Heart right ventricle (tissue), 16 donors: ENCODE results near the gene PEX6. TPM values are rescaled to one million over a fixed set of nuclear protein-coding genes. Genes with fewer than 3 reads are reported as not detected.
"Not testable (repeated sequence)": the region's sequence is repeated elsewhere in the genome, so short reads cannot be mapped to it uniquely, and the experiment has no call there.

Experiments
- ATAC-seq, 8 donors: fragments of 200-7000 bp; cut with Tn5 transposase; one replicate each; pipeline ENCODE4 v1.9.1; 2020; ENCODE audit warnings: mild to moderate bottlenecking in 8 of 8, moderate library complexity in 8 of 8, moderate number of reproducible peaks in 1 of 8
- DNase-seq, 2 donors: peaks; one replicate each; pipeline ENCODE4 v3.0.0-alpha.2; 2020
- H3K27ac ChIP-seq, 10 donors: fragments of 200-600 bp; sonication (generic) in 2 of 10; one replicate each; pipeline versions ENCODE4 v1.5.0 to v1.8.0; 2020 to 2022; ENCODE audit warnings: mild to moderate bottlenecking in 3 of 10
- H3K27me3 ChIP-seq, 7 donors: fragments of 200-600 bp; one replicate each; pipeline ENCODE4 v1.8.0; 2021 to 2022; ENCODE audit warnings: mild to moderate bottlenecking in 2 of 7
- H3K36me3 ChIP-seq, 9 donors: fragments of 200-600 bp; sonication (generic) in 1 of 9; one replicate each; pipeline versions ENCODE4 v1.5.0 to v1.8.0; 2020 to 2022; ENCODE audit warnings: mild to moderate bottlenecking in 2 of 9
- H3K4me1 ChIP-seq, 9 donors: fragments of 200-600 bp; sonication (generic) in 1 of 9; one replicate each; pipeline versions ENCODE4 v1.5.0 to v1.8.0; 2020 to 2022; ENCODE audit warnings: mild to moderate bottlenecking in 4 of 9
- H3K4me3 ChIP-seq, 10 donors: fragments of 200-600 bp; sonication (generic) in 2 of 10; one replicate each; pipeline versions ENCODE4 v1.5.0 to v1.8.0; 2020 to 2022; ENCODE audit warnings: mild to moderate bottlenecking in 7 of 10, moderate library complexity in 2 of 10
- H3K9me3 ChIP-seq, 11 donors: fragments of 200-600 bp in 10 of 11; sonication (generic) in 2 of 11; one replicate each; pipeline versions ENCODE4 v1.5.0 to v1.8.0; 2013 to 2022; ENCODE audit warnings: mild to moderate bottlenecking in 2 of 11, control low read depth in 1 of 11, moderate library complexity in 1 of 11
- CTCF ChIP-seq, 9 donors: fragments of 200-600 bp; sonication (generic) in 2 of 9; IDR thresholded peaks; one replicate each; pipeline versions ENCODE4 v1.5.0 to v1.8.0; 2021 to 2022; ENCODE audit warnings: antibody characterized with exemption in 9 of 9, mild to moderate bottlenecking in 5 of 9, moderate library complexity in 1 of 9
- WGBS, 2 donors: extraction: QIAGEN DNeasy Blood & Tissue Kit; methylation state at CpG; one replicate each; pipeline ENCODE4 v1.1.7; 2013; ENCODE audit warnings: inconsistent platforms in 1 of 2; 5-methylcytosine and 5-hydroxymethylcytosine counted together
- intact Hi-C, 10 donors: fragments of 100-400 bp; cut with DNase I; formaldehyde crosslinking; loops; one replicate each; pipeline versions ENCODE4 v1.11.1 to v1.14.2; 2022
- polyA plus RNA-seq, 2 donors: library from polyadenylated mRNA; stranded (reverse); fragments of 200-250 nt; gene quantifications; one replicate each; pipeline ENCODE4 v1.2.3, GENCODE V29; 2013
- total RNA-seq, 10 donors: library from RNA; stranded (reverse); fragmentation: NEBNext Ultra II Directional in 3 of 10; extraction: Animal tissue kit (Norgen Biotek cat#: 25700) in 3 of 10; gene quantifications; one replicate each; pipeline versions ENCODE4 v1.2.1 to v1.2.4, GENCODE V29; 2021 to 2023
- donor health status: Arrhythmogenic right ventricular cardiomyopathy.
- donor health status: ischemic (EF 13 %, LVEDD 7.1; RV severe dilation, severe dysfunction).
- donor health status: healthy with polysubstance abuse.
- donor health status: DM: no; HTN: yes; CAD: no.
- donor health status: DM: no; HTN: no; CAD: no.
- donor health status: ischemic (EF 25% LVEDD 6.9; RV normal size, moderate dysfunction).
- donor health status: ischemic (EF 25% LVEDD 5.7; RV mildly dilated, moderate dysfunction).
- donor health status: healthy.
- donor health status: DM: yes; HTN: yes; CAD: no.
- donor health status: Ischemic cardiomyopathy.
- donor health status: ischemic (EF 35%, LVEDD 5.7; RV mildly dilated, moderate dysfunction).
- donor health status: nonischemic (EF 11% LVEDD 7.7; RV severe dilation, severe dysfunction).
- donor health status: DM: yes; HTN: yes; CAD: no.
- donor health status: PGD.
- donor health status: ischemic (EF 29% LVEDD 5.4; RV normal size, mild dysfunction).
- donor health status: nonischemic (EF 23%, LVEDD 6.1; RV moderate dilation, normal function).

PEX6 gene
- total and polyA plus RNA-seq, 12 donors, result 9.1 to 32.6 (median 16.6) TPM

DNA sequence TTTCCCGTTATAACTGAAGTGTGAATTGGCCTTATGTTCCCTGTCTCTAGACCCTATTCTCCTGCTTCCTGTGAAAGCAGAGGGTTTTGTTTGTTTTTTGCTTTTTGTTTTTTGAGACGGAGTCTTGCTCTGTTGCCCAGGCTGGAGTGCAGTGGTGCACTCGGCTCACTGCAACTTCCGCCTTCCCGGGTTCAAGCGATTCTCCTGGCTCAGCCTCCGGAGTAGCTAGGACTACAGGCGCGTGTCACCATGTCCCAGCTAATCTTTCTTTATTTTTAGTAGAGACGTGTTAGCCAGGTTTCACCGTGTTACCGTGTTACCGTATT is 19.1 kb downstream of the PEX6 start:
- H3K27me3 ChIP-seq, result peaks cover 0 to 16% (median 0%) of the 10 kb centered on the region in 7 donors
- DNase-seq (no peak), ATAC-seq (peak in 7 of 8 donors; percentile 5 to 51 (median 29))
- WGBS, 2 donors, result 17 to 20% methylated on average over 13 of the region's 13 CpGs
- TF ChIP-seq CTCF (IDR thresholded peaks at IDR 0.05), result no peak
- intact Hi-C loops, result no loop called here
- H3K4me3 ChIP-seq, result peak overlapping the region in 9 of 10 donors; percentile 39 to 64 (median 55)
- H3K36me3 ChIP-seq, result peaks cover 0 to 30% (median 10%) of the 10 kb centered on the region in 9 donors
- H3K27ac ChIP-seq, result peak overlapping the region in 1 of 10 donors; percentile 63
- peaks cover 0 to 18% (median 16%) of the 10 kb centered on the region in 9 donors for H3K4me1 ChIP-seq
- no peaks in the 10 kb centered on the region for H3K9me3 ChIP-seq

DNA sequence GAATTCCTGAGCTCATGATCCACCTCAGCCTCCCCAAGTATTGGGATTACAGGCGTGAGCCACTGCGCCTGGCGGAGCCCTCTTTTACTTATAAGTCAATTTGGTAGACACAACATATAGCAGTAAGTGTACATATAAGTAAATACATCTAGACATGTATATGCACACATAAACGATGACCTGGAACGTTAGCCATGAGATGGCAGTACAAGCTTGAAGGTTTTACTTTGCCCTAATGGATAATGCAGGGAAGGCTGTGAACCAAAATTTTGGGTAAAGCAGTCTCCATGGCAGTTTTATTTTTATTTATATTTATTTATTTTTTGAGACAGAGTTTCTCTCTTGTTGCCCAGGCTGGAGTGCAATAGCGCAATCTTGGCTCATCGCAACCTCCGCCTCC is 20.9 kb downstream of the PEX6 start:
- Histone ChIP-seq H3K4me1 (peaks cover 0 to 18% (median 16%) of the 10 kb centered on the region in 9 donors), H3K9me3 (no peaks in the 10 kb centered on the region), H3K4me3 (no peak overlapping the region), H3K36me3 (peaks cover 0 to 13% (median 0%) of the 10 kb centered on the region in 9 donors), H3K27me3 (peaks cover 0 to 16% (median 0%) of the 10 kb centered on the region in 7 donors), H3K27ac (no peak overlapping the region)
- intact Hi-C loops, result no loop called here
- TF ChIP-seq CTCF (IDR thresholded peaks at IDR 0.05), result no peak
- no peak for ATAC-seq
- WGBS, 2 donors, result 82 to 88% methylated on average over 8 of the region's 8 CpGs
- DNase-seq, result no peak

DNA sequence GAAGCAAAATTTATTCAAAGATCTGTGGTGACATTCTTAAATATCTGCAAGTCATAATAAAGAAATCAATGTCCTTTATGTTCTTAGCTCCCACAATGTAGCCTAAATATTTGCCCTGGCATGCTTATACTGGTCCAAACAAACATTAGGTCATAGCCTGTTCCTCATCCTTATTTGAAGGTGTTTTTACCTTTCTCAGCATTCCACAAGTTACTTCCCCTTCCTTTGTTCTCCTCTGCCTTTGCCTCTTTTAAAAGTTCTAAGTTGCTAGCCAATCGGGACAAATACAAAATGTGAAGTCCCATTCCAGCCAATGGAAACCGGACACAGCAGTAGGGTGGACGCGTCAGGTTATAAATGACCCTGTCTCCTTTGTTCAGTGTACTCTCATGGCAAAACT is 24.6 kb downstream of the PEX6 start:
- H3K9me3 ChIP-seq, ATAC-seq, H3K27me3 ChIP-seq, H3K36me3 ChIP-seq, H3K4me3 ChIP-seq, H3K27ac ChIP-seq, intact Hi-C loops, DNase-seq, H3K4me1 ChIP-seq: not testable (repeated sequence)
- 88 to 93% methylated on average over 4 of the region's 4 CpGs for WGBS, 2 donors

DNA sequence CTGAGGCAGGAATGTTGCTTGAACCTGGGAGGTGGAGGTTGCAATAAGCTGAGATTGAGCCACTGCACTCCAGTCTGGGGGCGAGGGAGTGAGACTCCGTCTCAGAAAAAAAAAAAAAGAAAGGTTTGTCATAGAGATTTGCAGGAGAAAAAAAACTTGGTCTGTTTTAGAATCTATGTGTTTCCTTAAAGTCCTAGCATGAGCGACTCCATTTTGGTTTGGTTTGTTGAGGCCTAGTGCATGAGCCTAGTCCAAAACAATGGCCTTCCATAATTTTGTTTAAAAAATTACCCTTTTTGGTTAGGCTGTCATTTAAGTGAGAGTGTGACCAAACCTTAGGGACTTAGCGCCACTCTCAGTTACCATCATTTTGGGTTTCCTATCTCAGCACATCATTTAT is 26.6 kb downstream of the PEX6 start:
- 96 to 98% methylated on average over 4 of the region's 4 CpGs for WGBS, 2 donors
- no peak for ATAC-seq
- intact Hi-C loops, result no loop called here

More for the DNA sequence above, 26.6 kb downstream of the PEX6 start:
- Histone ChIP-seq H3K9me3 (no peaks in the 10 kb centered on the region), H3K27ac (no peak overlapping the region), H3K4me3 (no peak overlapping the region), H3K27me3 (no peaks in the 10 kb centered on the region), H3K36me3 (peaks cover 0 to 5% (median 0%) of the 10 kb centered on the region in 9 donors), H3K4me1 (no peaks in the 10 kb centered on the region)
- no peak for TF ChIP-seq CTCF (IDR thresholded peaks at IDR 0.05)
- no peak for DNase-seq
